HCT116 (cell line): Measurements from ENCODE around the gene NF2. TPM values are rescaled to one million over a fixed set of nuclear protein-coding genes. Genes with fewer than 3 reads are reported as not detected.

Source experiments
- ATAC-seq: fragments of 200-7000 bp; cut with Tn5 transposase; 2 replicates; pipeline ENCODE4 v1.9.1; 2020; ENCODE audit warnings: mild to moderate bottlenecking, moderate library complexity
- BruUV-seq: library from RNA; stranded (reverse); fragments of 400-500 nt; replicated peaks from 2 replicates; lab custom pipeline; 2021; lab: Mats Ljungman, UMichigan
- CTCF ChIA-PET: fragments of 300-600 bp; sonication (Branson Sonifier 250); formaldehyde crosslinking; loops from one replicate; lab custom pipeline; 2021; ENCODE audit warnings: antibody characterized with exemption; lab: Charles Lee
- POLR2A ChIA-PET: fragments of 300-600, 350-600 bp; sonication (Branson Sonifier 250); formaldehyde crosslinking; loops from one replicate; lab custom pipeline; 2021; ENCODE audit warnings: antibody characterized with exemption; lab: Charles Lee
- RAD21 ChIA-PET, 2 experiments: fragments of 300-600 bp; sonication (Branson Sonifier 250); formaldehyde crosslinking; loops; one replicate each; lab custom pipeline; 2023; ENCODE audit warnings: low total read pairs in 2 of 2; ENCODE audit not compliant: uncharacterized antibody in 2 of 2, unreplicated experiment in 2 of 2, low non-redundant PET in 1 of 2; lab: Charles Lee
- DNase-seq: peaks from one replicate; pipeline ENCODE4 v3.0.0-alpha.2; 2010; ENCODE audit warnings: low read depth, low spot score
- H2AFZ ChIP-seq: fragments of 200-600 bp; shearing (Covaris generic), sonication (generic); 2 replicates; pipeline ENCODE4 v1.6.1; 2017; ENCODE audit warnings: low read depth, mixed run types, mixed read lengths, antibody characterized with exemption, low read length; ENCODE audit not compliant: poor library complexity, severe bottlenecking
- H3K27ac ChIP-seq: 2 replicates; pipeline ENCODE4 v1.5.1; 2012; ENCODE audit warnings: low read depth, low read length
- H3K27me3 ChIP-seq: fragments of 200-600 bp; sonication (generic); 2 replicates; pipeline ENCODE4 v1.6.1; 2016; ENCODE audit warnings: mixed run types, low read length, mixed read lengths; ENCODE audit not compliant: insufficient read depth
- H3K36me3 ChIP-seq, 2 experiments: fragments of 200-500 bp in 1 of 2; fragments of 200-600 bp in 1 of 2; sonication (Bioruptor generic) in 1 of 2; sonication (generic) in 1 of 2; 2 replicates each; pipeline versions ENCODE4 v1.5.1 to v1.6.1; 2014 to 2016; ENCODE audit warnings: low read length in 2 of 2, inconsistent platforms in 1 of 2, mixed read lengths in 1 of 2, mixed run types in 1 of 2; ENCODE audit not compliant: insufficient read depth in 2 of 2, control insufficient read depth in 1 of 2
- H3K4me1 ChIP-seq, 2 experiments: fragments of 200-600 bp in 1 of 2; sonication (generic) in 1 of 2; 2 replicates each; pipeline versions ENCODE4 v1.5.1 to v1.6.1; 2012 to 2017; ENCODE audit warnings: low read length in 2 of 2, inconsistent platforms in 1 of 2, mild to moderate bottlenecking in 1 of 2, mixed read lengths in 1 of 2, mixed run types in 1 of 2, moderate library complexity in 1 of 2; ENCODE audit not compliant: insufficient read depth in 2 of 2, control insufficient read depth in 1 of 2
- H3K4me2 ChIP-seq: fragments of 200-600 bp; sonication (generic); 2 replicates; pipeline ENCODE4 v1.6.1; 2017; ENCODE audit warnings: mixed run types, low read length, mixed read lengths
- H3K4me3 ChIP-seq, 2 experiments: fragments of 200-600 bp in 1 of 2; sonication (generic) in 1 of 2; replicated peaks in 1 of 2; 2 replicates each; pipeline ENCODE4 v1.5.1; 2011 to 2016; ENCODE audit warnings: low read length in 2 of 2, control low read depth in 1 of 2, low read depth in 1 of 2, mild to moderate bottlenecking in 1 of 2, mixed read lengths in 1 of 2, mixed run types in 1 of 2
- H3K79me2 ChIP-seq: fragments of 200-600 bp; sonication (generic); 2 replicates; pipeline ENCODE4 v1.6.1; 2017; ENCODE audit warnings: mild to moderate bottlenecking, mixed run types, low read length, moderate library complexity, mixed read lengths; ENCODE audit not compliant: insufficient read depth
- H3K9ac ChIP-seq: fragments of 200-600 bp; sonication (generic); 2 replicates; pipeline ENCODE4 v1.6.1; 2016; ENCODE audit warnings: low read length, mixed read lengths
- H3K9me2 ChIP-seq: fragments of 200-600 bp; sonication (generic), shearing (Covaris generic); 2 replicates; pipeline ENCODE4 v1.6.1; 2017; ENCODE audit warnings: mixed run types, mild to moderate bottlenecking, moderate library complexity; ENCODE audit not compliant: insufficient read depth
- H3K9me3 ChIP-seq, 2 experiments: fragments of 200-500 bp in 1 of 2; fragments of 200-600 bp in 1 of 2; sonication (Bioruptor generic) in 1 of 2; sonication (generic) in 1 of 2; 2 replicates each; pipeline ENCODE4 v1.6.1; 2014 to 2017; ENCODE audit warnings: low read length in 2 of 2, mixed read lengths in 2 of 2, inconsistent platforms in 1 of 2, low read depth in 1 of 2, mild to moderate bottlenecking in 1 of 2, mixed run types in 1 of 2, moderate library complexity in 1 of 2; ENCODE audit not compliant: control insufficient read depth in 1 of 2, insufficient read depth in 1 of 2
- H4K20me1 ChIP-seq: fragments of 200-600 bp; sonication (generic), shearing (Covaris generic); 2 replicates; pipeline ENCODE4 v1.6.1; 2017; ENCODE audit warnings: mixed run types, mild to moderate bottlenecking, moderate library complexity; ENCODE audit not compliant: insufficient read depth
- CBX3 ChIP-seq: IDR thresholded peaks from 2 replicates; pipeline ENCODE4 v1.6.1; 2012; ENCODE audit warnings: low read depth
- CTCF ChIP-seq, 3 experiments: fragments of 200-600 bp in 1 of 3; sonication (generic) in 1 of 3; IDR thresholded peaks in 2 of 3; conservative IDR thresholded peaks in 1 of 3; 2 replicates each; pipeline ENCODE4 v1.5.1; 2012 to 2017; ENCODE audit warnings: low read depth in 2 of 3, low read length in 2 of 3, antibody characterized with exemption in 1 of 3, borderline replicate concordance in 1 of 3, control low read depth in 1 of 3, mild to moderate bottlenecking in 1 of 3, mixed read lengths in 1 of 3, mixed run types in 1 of 3, moderate library complexity in 1 of 3; ENCODE audit not compliant: insufficient read depth in 1 of 3
- EZH2phosphoT487 ChIP-seq: fragments of 200-600 bp; IDR thresholded peaks from 2 replicates; pipeline ENCODE4 v1.6.1; 2018; ENCODE audit warnings: antibody characterized with exemption, borderline replicate concordance
- JUND ChIP-seq: IDR thresholded peaks from 2 replicates; pipeline ENCODE4 v1.6.1; 2012
- MAX ChIP-seq: IDR thresholded peaks from 2 replicates; pipeline ENCODE4 v1.6.1; 2012
- POLR2A ChIP-seq: IDR thresholded peaks from 2 replicates; pipeline ENCODE4 v1.7.0; 2011; ENCODE audit warnings: borderline replicate concordance; ENCODE audit not compliant: insufficient read depth, insufficient read length; ENCODE audit errors: extremely low read depth
- RAD21 ChIP-seq: IDR thresholded peaks from 2 replicates; pipeline ENCODE4 v1.6.1; 2012; ENCODE audit warnings: low read depth, mild to moderate bottlenecking
- SIN3A ChIP-seq: IDR thresholded peaks from 2 replicates; pipeline ENCODE4 v1.6.1; 2012; ENCODE audit warnings: low read depth
- TCF7L2 ChIP-seq: IDR thresholded peaks from 2 replicates; pipeline ENCODE4 v1.7.0; 2011; ENCODE audit warnings: borderline replicate concordance, inconsistent platforms; ENCODE audit not compliant: insufficient read depth, insufficient read length; ENCODE audit errors: extremely low read depth
- ZBTB33 ChIP-seq: IDR thresholded peaks from 2 replicates; pipeline ENCODE4 v1.6.1; 2011; ENCODE audit warnings: mild to moderate bottlenecking, low read length, moderate library complexity; ENCODE audit not compliant: insufficient replicate concordance; ENCODE audit errors: extremely low read depth
- ZFX ChIP-seq: fragments of 450-650 bp; IDR thresholded peaks from 2 replicates; pipeline ENCODE4 v1.6.1; 2017
- ZNF274 ChIP-seq: fragments of 200-500 bp; sonication (Bioruptor generic); IDR thresholded peaks from 2 replicates; pipeline ENCODE4 v1.6.1; 2014; ENCODE audit warnings: mild to moderate bottlenecking, low read depth, low read length, inconsistent platforms
- intact Hi-C: fragments of 100-400 bp; cut with micrococcal nuclease; formaldehyde crosslinking; loops from 2 replicates; pipeline ENCODE4 v1.10.0; 2022
- total RNA-seq: library from RNA; stranded (reverse); gene quantifications from one replicate; pipeline ENCODE4 v1.2.1, GENCODE V29; 2021; ENCODE audit not compliant: unreplicated experiment
- TF ChIP-seq, protein P1 (sequence below): IDR thresholded peaks from 2 replicates; pipeline ENCODE4 v1.6.1; 2012; ENCODE audit warnings: low read depth

NF2 gene
- total RNA-seq, 1 experiment from 2014 or later = 70.2 TPM

- ChIA-PET RAD21 (no interaction called here), CTCF (no interaction called here), POLR2A (no interaction called here)
- no peak overlapping the region for H3K9ac ChIP-seq
- H3K4me3 ChIP-seq = no peak overlapping the region
- no peak for DNase-seq
- peaks cover 4% of the 10 kb centered on the region; the same call in 1 of the 2 replicates for H3K79me2 ChIP-seq
- peaks cover 4 to 5% of the 10 kb centered on the region in 2 experiments; a peak in 2 of 4 replicates for H3K4me1 ChIP-seq
- ATAC-seq = no peak
- intact Hi-C loops = no loop called here
- no peak overlapping the region for H2AFZ ChIP-seq
- H3K36me3 ChIP-seq = peaks cover 0 to 3% of the 10 kb centered on the region in 2 experiments; a peak in 2 of 4 replicates
- no peak for TF ChIP-seq RAD21
- no peak for TF ChIP-seq TCF7L2
- no peak for TF ChIP-seq EZH2phosphoT487
- TF ChIP-seq SIN3A = no peak
- TF ChIP-seq POLR2A = no peak
- TF ChIP-seq CBX3 = no peak
- no peak for TF ChIP-seq MAX
- no peak for TF ChIP-seq CTCF (IDR thresholded peaks at IDR 0.05 in 2 of 3, conservative IDR thresholded peaks at IDR 0.05 in 1 of 3; ENCODE audit: borderline replicate concordance in 1 of 3, insufficient read depth in 1 of 3, low read depth in 2 of 3, low read length in 2 of 3)
- TF ChIP-seq, protein P1, sequence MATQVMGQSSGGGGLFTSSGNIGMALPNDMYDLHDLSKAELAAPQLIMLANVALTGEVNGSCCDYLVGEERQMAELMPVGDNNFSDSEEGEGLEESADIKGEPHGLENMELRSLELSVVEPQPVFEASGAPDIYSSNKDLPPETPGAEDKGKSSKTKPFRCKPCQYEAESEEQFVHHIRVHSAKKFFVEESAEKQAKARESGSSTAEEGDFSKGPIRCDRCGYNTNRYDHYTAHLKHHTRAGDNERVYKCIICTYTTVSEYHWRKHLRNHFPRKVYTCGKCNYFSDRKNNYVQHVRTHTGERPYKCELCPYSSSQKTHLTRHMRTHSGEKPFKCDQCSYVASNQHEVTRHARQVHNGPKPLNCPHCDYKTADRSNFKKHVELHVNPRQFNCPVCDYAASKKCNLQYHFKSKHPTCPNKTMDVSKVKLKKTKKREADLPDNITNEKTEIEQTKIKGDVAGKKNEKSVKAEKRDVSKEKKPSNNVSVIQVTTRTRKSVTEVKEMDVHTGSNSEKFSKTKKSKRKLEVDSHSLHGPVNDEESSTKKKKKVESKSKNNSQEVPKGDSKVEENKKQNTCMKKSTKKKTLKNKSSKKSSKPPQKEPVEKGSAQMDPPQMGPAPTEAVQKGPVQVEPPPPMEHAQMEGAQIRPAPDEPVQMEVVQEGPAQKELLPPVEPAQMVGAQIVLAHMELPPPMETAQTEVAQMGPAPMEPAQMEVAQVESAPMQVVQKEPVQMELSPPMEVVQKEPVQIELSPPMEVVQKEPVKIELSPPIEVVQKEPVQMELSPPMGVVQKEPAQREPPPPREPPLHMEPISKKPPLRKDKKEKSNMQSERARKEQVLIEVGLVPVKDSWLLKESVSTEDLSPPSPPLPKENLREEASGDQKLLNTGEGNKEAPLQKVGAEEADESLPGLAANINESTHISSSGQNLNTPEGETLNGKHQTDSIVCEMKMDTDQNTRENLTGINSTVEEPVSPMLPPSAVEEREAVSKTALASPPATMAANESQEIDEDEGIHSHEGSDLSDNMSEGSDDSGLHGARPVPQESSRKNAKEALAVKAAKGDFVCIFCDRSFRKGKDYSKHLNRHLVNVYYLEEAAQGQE = no peak
- TF ChIP-seq ZBTB33 = no peak
- TF ChIP-seq ZNF274 = no peak
- TF ChIP-seq JUND = no peak
- TF ChIP-seq ZFX = no peak
- no peaks in the 10 kb centered on the region for H3K27me3 ChIP-seq
- H3K9me2 ChIP-seq = no peaks in the 10 kb centered on the region
- H3K27ac ChIP-seq = no peak overlapping the region
- no peaks in the 10 kb centered on the region for H3K9me3 ChIP-seq
- H4K20me1 ChIP-seq = no peaks in the 10 kb centered on the region
- H3K4me2 ChIP-seq = no peak overlapping the region
- BruUV-seq = no TSS peak
Measured at GRCh38 chr22:29574762-29575450, 28.5 kb upstream of the NF2 start.
